Liver (tissue), 9 donors: ENCODE data around the gene MAP3K13. TPM values are rescaled to one million over a fixed set of nuclear protein-coding genes. Genes with fewer than 3 reads are reported as not detected.

Source experiments
- DNase-seq: peaks from one replicate; pipeline ENCODE4 v3.0.0-alpha.2; 2017; ENCODE audit warnings: low spot score
- H3K27ac ChIP-seq, 2 donors: one replicate each; pipeline ENCODE4 v1.7.0; 2013; ENCODE audit warnings: inconsistent platforms in 2 of 2, low read length in 2 of 2, control low read depth in 1 of 2, low read depth in 1 of 2, mild to moderate bottlenecking in 1 of 2
- H3K27me3 ChIP-seq, 4 donors: one replicate each; pipeline versions ENCODE4 v1.6.1 to v1.7.0; 2013; ENCODE audit warnings: low read length in 3 of 4, inconsistent platforms in 1 of 4, mild to moderate bottlenecking in 1 of 4, moderate library complexity in 1 of 4; ENCODE audit not compliant: control insufficient read depth in 4 of 4, insufficient read depth in 4 of 4
- H3K36me3 ChIP-seq, 4 donors: one replicate each; pipeline versions ENCODE4 v1.6.1 to v1.7.0; 2013; ENCODE audit warnings: low read length in 3 of 4, mild to moderate bottlenecking in 3 of 4, low read depth in 1 of 4, moderate library complexity in 1 of 4; ENCODE audit not compliant: control insufficient read depth in 4 of 4, insufficient read depth in 3 of 4
- H3K4me1 ChIP-seq, 4 donors: one replicate each; pipeline versions ENCODE4 v1.6.1 to v1.7.0; 2013; ENCODE audit warnings: low read length in 3 of 4, mild to moderate bottlenecking in 3 of 4, moderate library complexity in 1 of 4; ENCODE audit not compliant: control insufficient read depth in 4 of 4, insufficient read depth in 4 of 4
- H3K4me3 ChIP-seq, 3 donors: one replicate each; pipeline versions ENCODE4 v1.6.1 to v1.7.0; 2013; ENCODE audit warnings: low read length in 3 of 3, control low read depth in 1 of 3, low read depth in 1 of 3, mild to moderate bottlenecking in 1 of 3
- H3K9ac ChIP-seq, 2 donors: one replicate each; pipeline ENCODE4 v1.7.0; 2013; ENCODE audit warnings: low read length in 2 of 2, mild to moderate bottlenecking in 2 of 2, moderate library complexity in 2 of 2, control low read depth in 1 of 2, low read depth in 1 of 2
- H3K9me3 ChIP-seq, 4 donors: one replicate each; pipeline versions ENCODE4 v1.6.1 to v1.7.0; 2013; ENCODE audit warnings: low read length in 3 of 4; ENCODE audit not compliant: control insufficient read depth in 4 of 4
- EGR1 ChIP-seq, 2 donors: IDR thresholded peaks; 2 replicates each; pipeline ENCODE4 v1.6.1; 2016 to 2018; ENCODE audit warnings: antibody characterized with exemption in 2 of 2, low read depth in 2 of 2
- FOXA1 ChIP-seq: IDR thresholded peaks from 2 replicates; pipeline ENCODE4 v1.6.1; 2016; ENCODE audit warnings: antibody characterized with exemption
- FOXA2 ChIP-seq: IDR thresholded peaks from 2 replicates; pipeline ENCODE4 v1.6.1; 2016; ENCODE audit warnings: antibody characterized with exemption
- GABPA ChIP-seq, 2 donors: IDR thresholded peaks in 1 of 2; conservative IDR thresholded peaks in 1 of 2; 2 replicates each; pipeline ENCODE4 v1.6.1; 2016; ENCODE audit warnings: antibody characterized with exemption in 2 of 2, mild to moderate bottlenecking in 1 of 2, moderate library complexity in 1 of 2
- HNF4A ChIP-seq, 2 donors: conservative IDR thresholded peaks; 2 replicates each; pipeline ENCODE4 v1.6.1; 2016; ENCODE audit warnings: antibody characterized with exemption in 2 of 2, mild to moderate bottlenecking in 2 of 2
- HNF4G ChIP-seq: IDR thresholded peaks from 2 replicates; pipeline ENCODE4 v1.6.1; 2016; ENCODE audit warnings: antibody characterized with exemption
- JUND ChIP-seq, 2 donors: IDR thresholded peaks; 2 replicates each; pipeline ENCODE4 v1.6.1; 2016; ENCODE audit warnings: antibody characterized with exemption in 2 of 2
- RAD21 ChIP-seq, 2 donors: IDR thresholded peaks; 2 replicates each; pipeline ENCODE4 v1.6.1; 2016; ENCODE audit warnings: antibody characterized with exemption in 2 of 2, mild to moderate bottlenecking in 2 of 2
- RXRA ChIP-seq, 2 donors: IDR thresholded peaks; 2 replicates each; pipeline ENCODE4 v1.6.1; 2017 to 2018; ENCODE audit warnings: antibody characterized with exemption in 2 of 2, mild to moderate bottlenecking in 1 of 2
- SP1 ChIP-seq: IDR thresholded peaks from 2 replicates; pipeline ENCODE4 v1.6.1; 2018; ENCODE audit warnings: antibody characterized with exemption, mild to moderate bottlenecking
- TAF1 ChIP-seq: conservative IDR thresholded peaks from 2 replicates; pipeline ENCODE4 v1.6.1; 2016; ENCODE audit warnings: antibody characterized with exemption, mild to moderate bottlenecking
- YY1 ChIP-seq: IDR thresholded peaks from 2 replicates; pipeline ENCODE4 v1.6.1; 2016; ENCODE audit warnings: antibody characterized with exemption, mild to moderate bottlenecking
- WGBS: extraction: QIAGEN DNeasy Blood & Tissue Kit; methylation state at CpG from one replicate; pipeline ENCODE4 v1.1.7; 2013; 5-methylcytosine and 5-hydroxymethylcytosine counted together
- polyA plus RNA-seq, 2 donors: library from polyadenylated mRNA; stranded (reverse) in 1 of 2; unstranded in 1 of 2; fragments of 200-250 nt in 1 of 2; fragments of >200 nt in 1 of 2; fragmentation: Nextera tagmentation in 1 of 2; extraction: Ambion mirVana in 1 of 2; gene quantifications; one replicate each; pipeline versions ENCODE4 v1.2.1 to v1.2.3, GENCODE V29; 2013 to 2015
- total RNA-seq, 2 donors: library from RNA; depleted of rRNA; stranded (reverse); fragments of >200 nt; gene quantifications; one replicate each; pipeline ENCODE4 v1.2.3, GENCODE V29; 2014
- TF ChIP-seq, protein P1 (sequence below): IDR thresholded peaks from 2 replicates; pipeline ENCODE4 v1.6.1; 2016; ENCODE audit warnings: antibody characterized with exemption, mild to moderate bottlenecking
- TF ChIP-seq, protein P2 (sequence below): IDR thresholded peaks from 2 replicates; pipeline ENCODE4 v1.6.1; 2016; ENCODE audit warnings: antibody characterized with exemption
- TF ChIP-seq, protein P3 (sequence below): fragments of 150-350 bp; IDR thresholded peaks from 2 replicates; pipeline ENCODE4 v1.5.1; 2017; ENCODE audit warnings: improper control_type of control experiment, low read depth, low read length; ENCODE audit not compliant: missing input control
- donor health status: healthy.
- donor health status: healthy.
- donor health status: healthy.
- donor health status: healthy.
- donor health status: healthy.

Gene MAP3K13
- total and polyA plus RNA-seq, 4 donors: 11.3 to 38.1 (median 26.5) TPM

DNA sequence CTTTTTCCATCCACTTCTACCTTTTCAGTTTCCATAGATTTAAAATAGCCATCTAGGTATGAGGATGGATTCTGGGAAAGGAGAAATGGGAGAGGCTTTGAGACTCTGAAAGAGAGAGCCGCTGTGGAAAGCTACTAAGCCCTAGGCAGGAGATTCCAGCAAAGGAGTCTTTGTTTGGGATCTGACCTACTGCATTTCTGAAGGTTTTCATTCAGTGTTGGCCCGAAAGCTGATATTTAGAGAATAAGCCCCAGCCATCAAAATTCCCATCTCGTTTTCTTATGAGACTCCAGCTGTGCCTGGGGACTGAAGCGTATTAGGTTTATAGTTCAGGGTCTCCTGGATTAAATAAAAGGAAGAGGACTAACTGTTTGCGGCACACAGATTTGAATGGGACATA, 170.0 kb downstream of the MAP3K13 start:
- Histone ChIP-seq H3K36me3 (no peaks in the 10 kb centered on the region), H3K9ac (no peak overlapping the region), H3K27ac (no peak overlapping the region), H3K4me3 (no peak overlapping the region), H3K27me3 (no peaks in the 10 kb centered on the region), H3K4me1 (no peaks in the 10 kb centered on the region), H3K9me3 (no peaks in the 10 kb centered on the region)
- WGBS: 71% methylated on average over 5 of the region's 5 CpGs
- no peak for DNase-seq
- TF ChIP-seq, protein P1, sequence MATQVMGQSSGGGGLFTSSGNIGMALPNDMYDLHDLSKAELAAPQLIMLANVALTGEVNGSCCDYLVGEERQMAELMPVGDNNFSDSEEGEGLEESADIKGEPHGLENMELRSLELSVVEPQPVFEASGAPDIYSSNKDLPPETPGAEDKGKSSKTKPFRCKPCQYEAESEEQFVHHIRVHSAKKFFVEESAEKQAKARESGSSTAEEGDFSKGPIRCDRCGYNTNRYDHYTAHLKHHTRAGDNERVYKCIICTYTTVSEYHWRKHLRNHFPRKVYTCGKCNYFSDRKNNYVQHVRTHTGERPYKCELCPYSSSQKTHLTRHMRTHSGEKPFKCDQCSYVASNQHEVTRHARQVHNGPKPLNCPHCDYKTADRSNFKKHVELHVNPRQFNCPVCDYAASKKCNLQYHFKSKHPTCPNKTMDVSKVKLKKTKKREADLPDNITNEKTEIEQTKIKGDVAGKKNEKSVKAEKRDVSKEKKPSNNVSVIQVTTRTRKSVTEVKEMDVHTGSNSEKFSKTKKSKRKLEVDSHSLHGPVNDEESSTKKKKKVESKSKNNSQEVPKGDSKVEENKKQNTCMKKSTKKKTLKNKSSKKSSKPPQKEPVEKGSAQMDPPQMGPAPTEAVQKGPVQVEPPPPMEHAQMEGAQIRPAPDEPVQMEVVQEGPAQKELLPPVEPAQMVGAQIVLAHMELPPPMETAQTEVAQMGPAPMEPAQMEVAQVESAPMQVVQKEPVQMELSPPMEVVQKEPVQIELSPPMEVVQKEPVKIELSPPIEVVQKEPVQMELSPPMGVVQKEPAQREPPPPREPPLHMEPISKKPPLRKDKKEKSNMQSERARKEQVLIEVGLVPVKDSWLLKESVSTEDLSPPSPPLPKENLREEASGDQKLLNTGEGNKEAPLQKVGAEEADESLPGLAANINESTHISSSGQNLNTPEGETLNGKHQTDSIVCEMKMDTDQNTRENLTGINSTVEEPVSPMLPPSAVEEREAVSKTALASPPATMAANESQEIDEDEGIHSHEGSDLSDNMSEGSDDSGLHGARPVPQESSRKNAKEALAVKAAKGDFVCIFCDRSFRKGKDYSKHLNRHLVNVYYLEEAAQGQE: no peak
- no peak for TF ChIP-seq HNF4G
- TF ChIP-seq HNF4A (conservative IDR thresholded peaks at IDR 0.05): no peak
- TF ChIP-seq FOXA2: no peak
- no peak for TF ChIP-seq JUND (IDR thresholded peaks at IDR 0.05)
- TF ChIP-seq, protein P2, sequence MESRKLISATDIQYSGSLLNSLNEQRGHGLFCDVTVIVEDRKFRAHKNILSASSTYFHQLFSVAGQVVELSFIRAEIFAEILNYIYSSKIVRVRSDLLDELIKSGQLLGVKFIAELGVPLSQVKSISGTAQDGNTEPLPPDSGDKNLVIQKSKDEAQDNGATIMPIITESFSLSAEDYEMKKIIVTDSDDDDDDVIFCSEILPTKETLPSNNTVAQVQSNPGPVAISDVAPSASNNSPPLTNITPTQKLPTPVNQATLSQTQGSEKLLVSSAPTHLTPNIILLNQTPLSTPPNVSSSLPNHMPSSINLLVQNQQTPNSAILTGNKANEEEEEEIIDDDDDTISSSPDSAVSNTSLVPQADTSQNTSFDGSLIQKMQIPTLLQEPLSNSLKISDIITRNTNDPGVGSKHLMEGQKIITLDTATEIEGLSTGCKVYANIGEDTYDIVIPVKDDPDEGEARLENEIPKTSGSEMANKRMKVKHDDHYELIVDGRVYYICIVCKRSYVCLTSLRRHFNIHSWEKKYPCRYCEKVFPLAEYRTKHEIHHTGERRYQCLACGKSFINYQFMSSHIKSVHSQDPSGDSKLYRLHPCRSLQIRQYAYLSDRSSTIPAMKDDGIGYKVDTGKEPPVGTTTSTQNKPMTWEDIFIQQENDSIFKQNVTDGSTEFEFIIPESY: no peak
- TF ChIP-seq, protein P3, sequence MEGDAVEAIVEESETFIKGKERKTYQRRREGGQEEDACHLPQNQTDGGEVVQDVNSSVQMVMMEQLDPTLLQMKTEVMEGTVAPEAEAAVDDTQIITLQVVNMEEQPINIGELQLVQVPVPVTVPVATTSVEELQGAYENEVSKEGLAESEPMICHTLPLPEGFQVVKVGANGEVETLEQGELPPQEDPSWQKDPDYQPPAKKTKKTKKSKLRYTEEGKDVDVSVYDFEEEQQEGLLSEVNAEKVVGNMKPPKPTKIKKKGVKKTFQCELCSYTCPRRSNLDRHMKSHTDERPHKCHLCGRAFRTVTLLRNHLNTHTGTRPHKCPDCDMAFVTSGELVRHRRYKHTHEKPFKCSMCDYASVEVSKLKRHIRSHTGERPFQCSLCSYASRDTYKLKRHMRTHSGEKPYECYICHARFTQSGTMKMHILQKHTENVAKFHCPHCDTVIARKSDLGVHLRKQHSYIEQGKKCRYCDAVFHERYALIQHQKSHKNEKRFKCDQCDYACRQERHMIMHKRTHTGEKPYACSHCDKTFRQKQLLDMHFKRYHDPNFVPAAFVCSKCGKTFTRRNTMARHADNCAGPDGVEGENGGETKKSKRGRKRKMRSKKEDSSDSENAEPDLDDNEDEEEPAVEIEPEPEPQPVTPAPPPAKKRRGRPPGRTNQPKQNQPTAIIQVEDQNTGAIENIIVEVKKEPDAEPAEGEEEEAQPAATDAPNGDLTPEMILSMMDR: no peak

DNA sequence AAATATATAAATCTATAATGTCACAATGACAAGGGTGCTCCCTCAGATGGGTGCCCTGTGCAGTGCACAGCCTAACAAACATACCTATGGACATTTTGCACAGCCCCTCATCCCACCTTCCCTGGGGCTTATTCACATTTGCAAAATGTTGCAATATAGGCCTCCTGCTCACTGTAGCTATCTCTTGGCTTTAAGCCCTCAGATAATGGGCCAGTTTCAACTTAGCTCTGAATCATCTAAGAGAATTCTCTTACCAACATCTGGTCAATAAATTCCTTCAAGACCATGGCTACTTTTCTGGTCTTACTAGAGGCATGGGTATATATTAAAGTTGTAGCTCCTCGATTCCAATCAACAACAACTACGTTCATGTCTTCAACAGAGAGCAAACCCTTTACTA, 171.6 kb downstream of the MAP3K13 start:
- Histone ChIP-seq H3K27me3 (no peaks in the 10 kb centered on the region), H3K9ac (no peak overlapping the region), H3K27ac (no peak overlapping the region), H3K9me3 (no peaks in the 10 kb centered on the region), H3K4me3 (no peak overlapping the region), H3K36me3 (no peaks in the 10 kb centered on the region), H3K4me1 (no peaks in the 10 kb centered on the region)
- TF ChIP-seq TAF1 (no peak), HNF4A (conservative IDR thresholded peaks at IDR 0.05) (no peak), HNF4G (no peak), RXRA (IDR thresholded peaks at IDR 0.05) (no peak), SP1 (no peak), GABPA (IDR thresholded peaks at IDR 0.05 in 1 of 2, conservative IDR thresholded peaks at IDR 0.05 in 1 of 2) (no peak), RAD21 (IDR thresholded peaks at IDR 0.05) (no peak), EGR1 (IDR thresholded peaks at IDR 0.05; ENCODE audit: low read depth in 2 of 2) (no peak), YY1 (no peak), FOXA1 (no peak)
- TF ChIP-seq, protein P3: no peak
- TF ChIP-seq, protein P1: no peak
- TF ChIP-seq, protein P2: no peak
- no peak for DNase-seq
- 92% methylated on average over 2 of the region's 2 CpGs for WGBS
